ENCODE data around the gene APBB2.

The APBB2 gene

DNA sequence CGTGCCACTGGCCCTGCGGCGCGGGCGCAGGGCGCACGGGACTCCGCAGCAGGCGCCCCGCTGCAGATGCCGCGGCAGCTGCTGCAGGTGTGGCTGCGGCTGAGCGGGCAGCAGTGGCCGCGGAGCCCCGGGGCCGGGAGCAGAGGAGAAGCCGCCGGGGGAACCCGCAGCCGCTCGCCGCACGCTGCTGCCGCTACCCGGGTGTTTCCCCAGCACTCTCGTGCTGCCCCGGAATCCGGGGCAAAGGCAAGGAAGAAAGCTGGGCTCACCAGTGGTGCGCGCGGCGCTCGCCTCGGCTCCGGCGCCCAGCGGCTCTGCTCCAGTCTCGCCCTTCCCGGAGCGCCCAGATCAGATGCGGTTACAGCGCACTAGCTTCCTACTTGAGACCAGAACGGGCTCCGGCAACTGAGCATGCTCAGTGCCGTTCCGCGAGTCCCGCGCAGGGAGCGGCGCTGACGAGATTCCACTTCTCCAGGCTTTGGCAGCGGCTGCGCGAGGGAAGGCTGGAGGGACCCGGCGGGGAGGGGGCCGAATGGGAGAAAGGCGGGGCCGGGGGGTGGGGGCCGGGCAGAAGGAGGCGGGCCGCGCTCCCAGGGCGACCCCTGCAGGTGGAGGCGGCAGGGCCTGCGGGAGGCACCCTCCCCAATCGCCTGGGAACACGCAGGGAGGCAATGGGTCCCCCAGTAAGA lies at the start of gene APBB2:
TSS of gene APBB2 (minus strand) at position 407 of the 689 bp plus-strand sequence. CDS start 181,288 bp downstream, outside the sequence.
- Histone ChIP-seq H3K27me3 (ENCODE audit: insufficient read depth, low read length) (peaks cover 50% of the 10 kb centered on the region), H3K4me3 (ENCODE audit: low read length) (peak within 1 kb of the TSS; percentile 64), H3K36me3 (ENCODE audit: insufficient read depth, low read length) (no peaks in the 10 kb centered on the region)

DNA sequence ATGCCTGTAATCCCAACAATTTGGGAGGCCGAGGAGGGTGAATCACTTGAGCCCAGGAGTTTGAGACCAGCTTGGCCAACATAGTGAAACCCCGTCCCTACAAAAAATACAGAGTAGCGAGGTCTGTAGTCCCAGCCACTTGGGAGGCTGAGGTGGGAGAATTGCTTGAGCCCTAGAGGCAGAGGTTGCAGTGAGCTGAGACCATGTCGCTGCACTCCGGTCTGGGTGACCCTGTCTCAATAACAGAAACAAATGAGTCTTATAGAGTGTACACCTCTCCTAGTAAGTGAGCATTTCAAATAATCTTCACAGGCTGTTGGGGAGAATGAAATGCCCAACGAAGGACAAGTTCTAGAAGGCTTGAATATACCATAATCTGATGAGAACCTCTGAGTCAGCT lies 47.9 kb upstream of the APBB2 start:
- H3K4me1 ChIP-seq (ENCODE audit: insufficient read depth, low read length): peaks cover 12% of the 10 kb centered on the region
- peaks cover 67% of the 10 kb centered on the region for H3K36me3 ChIP-seq (ENCODE audit: insufficient read depth, low read length)
- H3K9me3 ChIP-seq (ENCODE audit: low read length): no peaks in the 10 kb centered on the region
- no peaks in the 10 kb centered on the region for H3K27me3 ChIP-seq (ENCODE audit: insufficient read depth, low read length)
- no peak overlapping the region for H3K4me3 ChIP-seq (ENCODE audit: low read length)
- H2AFZ ChIP-seq (ENCODE audit: low read depth, low read length): no peak overlapping the region

More for the DNA sequence above, at the start of gene APBB2:
- Histone ChIP-seq H3K4me1 (ENCODE audit: insufficient read depth, low read length) (peaks cover 11% of the 10 kb centered on the region), H2AFZ (ENCODE audit: low read depth, low read length) (peak within 1 kb of the TSS; percentile 89), H3K9me3 (ENCODE audit: low read length) (no peaks in the 10 kb centered on the region)

DNA sequence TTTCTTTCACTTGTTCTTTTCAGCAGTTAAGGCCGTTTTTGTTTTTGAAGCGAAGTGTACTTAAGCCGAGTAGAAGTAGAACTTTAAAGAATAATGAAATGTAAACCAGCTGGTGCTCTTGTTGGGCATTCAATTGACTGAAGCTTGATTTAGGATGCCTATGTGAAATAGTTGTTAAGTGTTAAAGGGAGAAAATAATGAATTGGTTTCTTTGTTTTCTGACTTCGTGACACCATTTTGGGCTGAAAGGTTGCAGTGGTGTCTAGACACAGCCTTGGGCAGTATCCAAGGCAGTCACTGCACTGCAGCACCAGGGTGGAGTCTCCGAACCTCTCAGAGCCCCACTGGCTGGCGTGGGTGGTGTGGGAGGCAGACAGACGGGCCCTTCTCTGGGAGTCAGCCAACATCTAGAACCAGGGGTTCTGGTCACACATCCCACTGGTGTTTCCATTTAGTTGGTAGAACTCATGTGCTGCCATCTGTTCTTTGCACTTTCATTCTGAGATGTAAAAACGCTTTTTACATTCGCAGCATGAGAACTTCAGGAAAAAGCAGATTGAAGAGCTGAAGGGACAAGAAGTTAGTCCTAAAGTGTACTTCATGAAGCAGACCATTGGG lies 45.9 kb upstream of the APBB2 start:
- Histone ChIP-seq H3K4me1 (ENCODE audit: insufficient read depth, low read length) (peaks cover 17% of the 10 kb centered on the region), H2AFZ (ENCODE audit: low read depth, low read length) (no peak overlapping the region), H3K9me3 (ENCODE audit: low read length) (no peaks in the 10 kb centered on the region), H3K4me3 (ENCODE audit: low read length) (no peak overlapping the region), H3K36me3 (ENCODE audit: insufficient read depth, low read length) (peaks cover 50% of the 10 kb centered on the region), H3K27me3 (ENCODE audit: insufficient read depth, low read length) (no peaks in the 10 kb centered on the region)

DNA sequence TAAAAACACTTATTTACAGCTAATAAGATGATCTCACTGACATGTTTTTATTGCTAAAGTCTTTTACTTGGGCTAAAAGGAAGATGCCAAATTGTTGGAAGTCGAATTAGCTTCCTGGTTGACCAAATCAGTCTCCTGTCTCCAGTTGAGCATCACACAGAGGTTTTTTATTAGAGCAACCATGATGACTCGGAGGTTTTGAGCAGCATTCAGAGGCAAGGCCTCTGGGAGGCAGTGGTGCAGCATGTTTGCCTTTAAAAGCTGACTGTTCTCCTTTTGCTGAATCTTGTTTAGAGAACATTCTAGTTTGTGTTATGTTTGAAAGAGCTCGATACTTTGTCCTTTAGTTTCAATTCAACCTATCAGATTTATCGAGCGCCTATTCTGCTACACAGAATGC lies 44.4 kb upstream of the APBB2 start:
- no peaks in the 10 kb centered on the region for H3K27me3 ChIP-seq (ENCODE audit: insufficient read depth, low read length)
- no peak overlapping the region for H2AFZ ChIP-seq (ENCODE audit: low read depth, low read length)
- H3K4me1 ChIP-seq (ENCODE audit: insufficient read depth, low read length): peaks cover 15% of the 10 kb centered on the region
- H3K36me3 ChIP-seq (ENCODE audit: insufficient read depth, low read length): peaks cover 37% of the 10 kb centered on the region
- H3K9me3 ChIP-seq (ENCODE audit: low read length): no peaks in the 10 kb centered on the region
- H3K4me3 ChIP-seq (ENCODE audit: low read length): no peak overlapping the region

DNA sequence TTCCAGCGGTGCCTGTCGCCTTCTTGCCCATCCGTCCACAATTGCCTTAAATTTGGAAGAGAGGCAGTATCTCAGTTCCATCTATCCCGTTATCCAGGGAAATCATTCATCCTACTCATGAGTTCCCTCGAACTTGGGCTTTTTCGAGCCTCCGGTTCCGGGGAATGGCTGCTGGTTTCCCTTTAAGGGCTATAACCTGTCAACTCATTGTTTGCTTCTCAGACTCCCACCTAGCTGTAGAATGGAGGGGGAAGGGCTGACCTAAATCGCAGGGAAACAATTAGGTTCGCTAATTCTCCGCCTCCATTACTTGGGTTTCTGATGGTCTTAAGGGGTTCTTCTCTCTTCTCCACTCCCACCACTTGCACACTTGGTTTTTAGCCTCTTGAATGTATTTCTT lies 43.6 kb upstream of the APBB2 start:
- peak overlapping the region; percentile 65 for H3K4me3 ChIP-seq (ENCODE audit: low read length)
- H3K27me3 ChIP-seq (ENCODE audit: insufficient read depth, low read length): no peaks in the 10 kb centered on the region

DNA sequence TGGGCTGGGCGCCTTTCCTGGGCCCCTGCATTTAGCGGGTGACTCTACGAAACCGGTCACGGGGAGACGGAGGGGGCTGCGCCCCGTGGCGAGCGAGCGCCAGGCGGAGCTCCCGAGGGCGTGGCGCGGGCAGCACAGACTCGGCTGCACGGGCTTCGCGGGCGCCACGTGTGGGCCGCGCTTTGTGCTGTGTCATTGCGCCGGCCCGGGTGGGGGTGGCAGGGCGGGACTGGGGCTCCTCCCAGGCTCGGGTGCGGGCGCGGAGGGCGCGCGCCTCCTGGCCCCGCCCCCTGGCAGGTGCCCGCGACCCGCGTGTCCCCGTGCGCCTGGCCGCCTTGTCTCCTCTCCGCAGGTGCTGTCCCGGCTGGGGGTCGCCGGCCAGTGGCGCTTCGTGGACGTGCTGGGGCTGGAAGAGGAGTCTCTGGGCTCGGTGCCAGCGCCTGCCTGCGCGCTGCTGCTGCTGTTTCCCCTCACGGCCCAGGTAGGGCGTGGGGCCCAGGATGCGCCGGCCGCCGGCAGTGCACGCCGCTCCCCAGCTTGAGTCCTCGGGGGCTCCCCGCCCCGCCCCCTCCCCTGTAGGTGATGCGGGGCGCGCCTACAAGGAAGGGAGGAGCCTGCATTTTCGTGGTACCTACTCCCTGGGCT lies 43.0 kb upstream of the APBB2 start:
- H3K4me1 ChIP-seq (ENCODE audit: insufficient read depth, low read length): peaks cover 11% of the 10 kb centered on the region
- no peaks in the 10 kb centered on the region for H3K9me3 ChIP-seq (ENCODE audit: low read length)
- no peaks in the 10 kb centered on the region for H3K27me3 ChIP-seq (ENCODE audit: insufficient read depth, low read length)
- H2AFZ ChIP-seq (ENCODE audit: low read depth, low read length): peak overlapping the region; percentile 82
- peaks cover 26% of the 10 kb centered on the region for H3K36me3 ChIP-seq (ENCODE audit: insufficient read depth, low read length)
- peak overlapping the region; percentile 65 for H3K4me3 ChIP-seq (ENCODE audit: low read length)

More for the DNA sequence above, 43.6 kb upstream of the APBB2 start:
- H3K4me1 ChIP-seq (ENCODE audit: insufficient read depth, low read length): peaks cover 11% of the 10 kb centered on the region
- peaks cover 31% of the 10 kb centered on the region for H3K36me3 ChIP-seq (ENCODE audit: insufficient read depth, low read length)
- H2AFZ ChIP-seq (ENCODE audit: low read depth, low read length): no peak overlapping the region
- no peaks in the 10 kb centered on the region for H3K9me3 ChIP-seq (ENCODE audit: low read length)

DNA sequence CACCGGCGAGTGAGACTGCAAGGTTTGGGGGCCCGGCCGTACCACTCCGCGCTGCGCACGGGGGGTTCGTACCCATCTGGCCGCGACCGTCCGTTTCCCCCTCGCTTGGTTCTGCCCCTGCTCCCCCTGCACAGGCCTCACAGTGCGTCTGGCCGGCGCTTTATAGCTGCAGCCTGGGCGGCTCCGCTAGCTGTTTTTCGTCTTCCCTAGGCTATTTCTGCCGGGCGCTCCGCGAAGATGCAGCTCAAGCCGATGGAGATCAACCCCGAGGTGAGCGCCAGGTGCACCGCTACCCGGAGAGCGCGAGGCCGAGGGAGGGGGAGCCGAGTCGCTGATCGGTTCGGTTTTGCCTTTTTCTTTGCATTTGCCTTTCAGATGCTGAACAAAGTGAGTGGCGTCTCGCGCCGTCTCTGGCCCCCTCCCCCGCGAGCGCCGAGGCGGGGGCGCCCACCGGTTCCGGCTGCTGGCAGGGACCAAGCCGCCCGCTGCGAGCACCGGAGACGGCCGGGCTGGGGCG lies 42.5 kb upstream of the APBB2 start, which contains the start of gene UCHL1:
TSS of gene UCHL1 (plus strand) at position 189 of the 517 bp plus-strand sequence. CDS start at position 238, 49 bp downstream.
- peaks cover 11% of the 10 kb centered on the region for H3K4me1 ChIP-seq (ENCODE audit: insufficient read depth, low read length)
- H3K9me3 ChIP-seq (ENCODE audit: low read length): no peaks in the 10 kb centered on the region
- H3K36me3 ChIP-seq (ENCODE audit: insufficient read depth, low read length): peaks cover 20% of the 10 kb centered on the region
- peak within 1 kb of the TSS; percentile 82 for H2AFZ ChIP-seq (ENCODE audit: low read depth, low read length)
- no peaks in the 10 kb centered on the region for H3K27me3 ChIP-seq (ENCODE audit: insufficient read depth, low read length)
- H3K4me3 ChIP-seq (ENCODE audit: low read length): peak within 1 kb of the TSS; percentile 65

DNA sequence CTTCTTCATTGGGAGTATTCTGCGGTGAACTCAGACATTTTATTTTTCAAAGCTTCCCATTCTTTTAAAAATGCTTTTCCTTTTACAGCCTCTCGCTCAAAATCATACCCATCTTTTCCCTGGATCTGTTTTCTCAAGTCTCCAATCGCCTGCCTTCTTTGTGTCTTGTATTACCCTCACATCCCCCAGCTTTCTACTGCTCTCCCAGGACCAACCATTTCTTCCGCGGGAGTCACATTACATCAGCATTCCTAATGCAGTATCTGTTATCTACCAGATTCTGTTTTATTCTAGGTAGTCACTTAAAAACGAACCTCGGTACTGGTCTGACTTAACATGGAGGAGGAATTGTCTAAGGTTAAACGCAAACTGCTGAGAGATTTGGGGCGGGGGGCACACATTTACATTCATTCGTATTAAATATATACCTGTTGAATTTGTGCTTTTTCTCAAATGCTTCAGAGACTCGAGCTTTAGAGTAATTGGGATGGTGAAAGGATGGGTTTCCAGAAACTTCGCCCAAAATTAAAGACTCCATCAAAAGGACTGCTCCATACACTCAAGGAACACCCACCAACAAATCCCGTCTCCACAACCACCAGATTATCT lies 41.9 kb upstream of the APBB2 start:
- H2AFZ ChIP-seq (ENCODE audit: low read depth, low read length): peak overlapping the region; percentile 82
- H3K27me3 ChIP-seq (ENCODE audit: insufficient read depth, low read length): no peaks in the 10 kb centered on the region
- H3K9me3 ChIP-seq (ENCODE audit: low read length): no peaks in the 10 kb centered on the region
- H3K4me1 ChIP-seq (ENCODE audit: insufficient read depth, low read length): peaks cover 11% of the 10 kb centered on the region
- H3K4me3 ChIP-seq (ENCODE audit: low read length): peak overlapping the region; percentile 65
- H3K36me3 ChIP-seq (ENCODE audit: insufficient read depth, low read length): peaks cover 14% of the 10 kb centered on the region

DNA sequence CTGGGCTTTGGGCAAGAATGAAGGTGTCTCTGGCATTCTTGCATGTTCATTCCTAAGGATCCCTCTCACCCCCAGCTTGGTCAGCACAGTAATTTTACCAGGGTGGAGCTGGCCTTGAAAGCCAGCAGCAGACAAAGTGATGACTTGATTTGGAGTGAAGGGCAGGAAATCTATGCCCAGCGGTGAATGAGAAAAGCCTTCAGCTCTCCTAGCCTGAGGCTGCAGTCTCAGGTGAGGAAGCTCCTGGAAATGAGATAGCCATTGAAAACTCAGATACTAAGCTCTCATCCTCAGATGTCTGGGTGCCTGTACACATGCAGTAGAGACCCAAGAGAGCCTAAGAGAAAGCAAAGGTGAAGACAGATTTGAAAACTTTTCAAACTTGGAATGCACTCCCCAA lies 31.6 kb upstream of the APBB2 start:
- Histone ChIP-seq H3K9me3 (ENCODE audit: low read length) (no peaks in the 10 kb centered on the region), H3K4me1 (ENCODE audit: insufficient read depth, low read length) (no peaks in the 10 kb centered on the region), H3K27me3 (ENCODE audit: insufficient read depth, low read length) (peaks cover 2% of the 10 kb centered on the region), H2AFZ (ENCODE audit: low read depth, low read length) (no peak overlapping the region), H3K4me3 (ENCODE audit: low read length) (no peak overlapping the region), H3K36me3 (ENCODE audit: insufficient read depth, low read length) (no peaks in the 10 kb centered on the region)

DNA sequence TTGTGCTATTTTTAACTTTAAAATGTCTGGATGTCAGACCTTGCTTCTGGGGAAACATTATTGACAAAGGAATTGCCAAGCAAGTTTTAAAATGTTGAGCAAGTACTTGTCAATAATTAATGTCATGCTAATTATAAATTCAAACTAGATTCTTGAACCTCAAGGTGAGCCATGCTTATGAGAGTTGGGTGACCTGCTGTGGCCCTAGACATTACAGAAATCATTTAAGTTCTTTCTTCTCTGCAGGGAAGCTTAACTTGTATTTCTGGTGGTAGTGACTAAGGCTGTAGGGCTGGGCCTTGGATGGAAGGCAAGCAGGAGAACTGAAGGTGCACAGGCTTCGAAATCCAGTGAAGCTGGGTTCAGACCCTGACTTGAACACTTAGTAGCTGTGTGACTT lies 27.6 kb upstream of the APBB2 start:
- Histone ChIP-seq H3K4me3 (ENCODE audit: low read length) (no peak overlapping the region), H3K4me1 (ENCODE audit: insufficient read depth, low read length) (no peaks in the 10 kb centered on the region), H3K36me3 (ENCODE audit: insufficient read depth, low read length) (no peaks in the 10 kb centered on the region), H3K27me3 (ENCODE audit: insufficient read depth, low read length) (peaks cover 2% of the 10 kb centered on the region), H3K9me3 (ENCODE audit: low read length) (no peaks in the 10 kb centered on the region), H2AFZ (ENCODE audit: low read depth, low read length) (no peak overlapping the region)

DNA sequence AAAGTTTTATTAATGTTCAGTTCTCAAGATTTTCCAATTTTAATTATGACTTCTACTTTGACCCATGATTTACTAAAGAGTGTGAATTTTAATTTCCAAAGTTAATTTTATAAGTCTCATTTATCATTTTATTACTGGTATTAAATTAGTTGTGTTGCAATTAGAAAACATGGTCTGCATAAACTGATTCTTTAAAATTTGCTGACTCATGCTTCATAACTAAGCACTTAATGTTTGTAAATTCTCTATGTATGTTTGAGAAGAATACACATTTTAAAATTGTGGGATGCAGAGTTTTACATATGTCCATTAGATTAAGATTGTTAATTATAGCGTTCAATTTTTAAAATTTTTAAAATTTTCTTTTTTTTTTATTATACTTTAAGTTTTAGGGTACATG lies 22.2 kb upstream of the APBB2 start:
- H3K4me3 ChIP-seq (ENCODE audit: low read length): no peak overlapping the region
- no peaks in the 10 kb centered on the region for H3K36me3 ChIP-seq (ENCODE audit: insufficient read depth, low read length)
- no peak overlapping the region for H2AFZ ChIP-seq (ENCODE audit: low read depth, low read length)
- H3K4me1 ChIP-seq (ENCODE audit: insufficient read depth, low read length): no peaks in the 10 kb centered on the region
- H3K27me3 ChIP-seq (ENCODE audit: insufficient read depth, low read length): no peaks in the 10 kb centered on the region
- no peaks in the 10 kb centered on the region for H3K9me3 ChIP-seq (ENCODE audit: low read length)

DNA sequence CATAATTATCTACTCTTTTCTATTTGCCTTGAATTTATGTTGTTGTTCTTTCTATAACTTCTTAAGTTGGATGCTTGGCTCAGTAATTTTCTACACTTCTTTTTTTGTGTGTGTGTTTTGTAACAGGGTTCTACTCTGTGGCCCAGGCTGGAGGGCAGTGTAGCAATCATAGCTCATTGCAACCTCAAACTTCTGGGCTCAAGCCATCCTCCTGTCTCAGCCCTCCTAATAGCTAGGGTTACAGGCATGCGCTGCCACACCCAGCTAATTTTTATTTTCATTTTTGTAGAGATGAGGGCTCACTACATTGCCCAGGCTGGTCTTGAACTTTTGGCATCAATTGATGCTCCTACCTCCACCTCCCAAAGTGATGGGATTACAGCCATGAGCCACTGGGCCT lies 21.7 kb upstream of the APBB2 start:
- no peaks in the 10 kb centered on the region for H3K36me3 ChIP-seq (ENCODE audit: insufficient read depth, low read length)
- H3K4me3 ChIP-seq (ENCODE audit: low read length): no peak overlapping the region
- no peaks in the 10 kb centered on the region for H3K4me1 ChIP-seq (ENCODE audit: insufficient read depth, low read length)
- no peaks in the 10 kb centered on the region for H3K9me3 ChIP-seq (ENCODE audit: low read length)
- H3K27me3 ChIP-seq (ENCODE audit: insufficient read depth, low read length): no peaks in the 10 kb centered on the region
- no peak overlapping the region for H2AFZ ChIP-seq (ENCODE audit: low read depth, low read length)

DNA sequence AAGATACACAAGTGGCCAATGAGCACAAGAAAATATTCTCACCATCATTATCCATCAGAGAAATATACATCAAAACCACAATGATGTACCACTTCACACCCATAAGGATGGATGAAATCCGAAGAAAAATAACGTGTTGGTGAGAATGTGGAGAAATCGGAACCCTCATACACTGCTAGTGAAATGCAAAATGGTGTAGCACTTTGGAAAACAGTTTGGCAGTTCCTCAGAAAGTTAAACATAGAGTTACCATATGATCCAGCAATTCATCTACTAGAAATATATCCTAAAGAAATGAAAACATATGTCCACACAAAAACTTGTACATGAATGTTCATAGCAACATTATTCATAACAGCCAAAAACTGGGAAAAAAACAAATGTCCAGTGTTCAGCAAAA lies 18.5 kb upstream of the APBB2 start:
- H2AFZ ChIP-seq (ENCODE audit: low read depth, low read length): no peak overlapping the region
- no peaks in the 10 kb centered on the region for H3K27me3 ChIP-seq (ENCODE audit: insufficient read depth, low read length)
- H3K4me1 ChIP-seq (ENCODE audit: insufficient read depth, low read length): no peaks in the 10 kb centered on the region
- no peak overlapping the region for H3K4me3 ChIP-seq (ENCODE audit: low read length)
- no peaks in the 10 kb centered on the region for H3K9me3 ChIP-seq (ENCODE audit: low read length)
- H3K36me3 ChIP-seq (ENCODE audit: insufficient read depth, low read length): no peaks in the 10 kb centered on the region
